IgD-negative memory B cell (primary cell): ENCODE results near the gene SIL1. TPM values are rescaled to one million over a fixed set of nuclear protein-coding genes. Genes with fewer than 3 reads are reported as not detected.
"Not testable (repeated sequence)": the region's sequence is repeated elsewhere in the genome, so short reads cannot be mapped to it uniquely, and the experiment has no call there.

ENCODE experiments used
- H3K27ac Mint-ChIP-seq, 3 donors: one replicate each; pipeline ENCODE4 v1.8.0; 2020 to 2022; ENCODE audit warnings: mild to moderate bottlenecking in 3 of 3, mixed read lengths in 3 of 3, moderate library complexity in 1 of 3
- H3K27me3 Mint-ChIP-seq: one replicate; pipeline ENCODE4 v1.8.0; 2021; ENCODE audit warnings: mixed read lengths
- H3K36me3 Mint-ChIP-seq: one replicate; pipeline ENCODE4 v1.8.0; 2020; ENCODE audit warnings: mild to moderate bottlenecking, mixed read lengths
- H3K4me1 Mint-ChIP-seq, 3 donors: one replicate each; pipeline ENCODE4 v1.8.0; 2020 to 2022; ENCODE audit warnings: mixed read lengths in 3 of 3, mild to moderate bottlenecking in 1 of 3
- H3K4me3 Mint-ChIP-seq, 4 donors: one replicate each; pipeline ENCODE4 v1.8.0; 2020 to 2022; ENCODE audit warnings: mild to moderate bottlenecking in 4 of 4, mixed read lengths in 4 of 4, moderate library complexity in 3 of 4
- H3K9me3 Mint-ChIP-seq, 3 donors: one replicate each; pipeline ENCODE4 v1.8.0; 2020 to 2021; ENCODE audit warnings: mixed read lengths in 3 of 3, mild to moderate bottlenecking in 1 of 3
- polyA plus RNA-seq: library from polyadenylated mRNA; unstranded; fragments of 300-500 nt; fragmentation: Illumina TruSeq; gene quantifications from one replicate; pipeline ENCODE4 v1.2.3, GENCODE V29; 2021

The SIL1 gene
- polyA plus RNA-seq, 1 donor from 2014 or later, result 17.9 TPM

GRCh38 chr5:139188558-139189270 is 9.5 kb downstream of the SIL1 start:
- Mint-ChIP-seq H3K4me3 (no peak overlapping the region), H3K36me3 (peaks cover 2% of the 10 kb centered on the region), H3K9me3 (no peaks in the 10 kb centered on the region), H3K27me3 (no peaks in the 10 kb centered on the region), H3K4me1 (peaks cover 2 to 21% (median 10%) of the 10 kb centered on the region in 3 donors), H3K27ac (no peak overlapping the region)

GRCh38 chr5:139186752-139187326 is 11.3 kb downstream of the SIL1 start:
- Mint-ChIP-seq H3K27me3 (no peaks in the 10 kb centered on the region), H3K27ac (no peak overlapping the region), H3K4me3 (no peak overlapping the region), H3K4me1 (peaks cover 2 to 22% (median 14%) of the 10 kb centered on the region in 3 donors), H3K9me3 (no peaks in the 10 kb centered on the region), H3K36me3 (no peaks in the 10 kb centered on the region)

- Mint-ChIP-seq H3K36me3 (no peaks in the 10 kb centered on the region), H3K4me3 (no peak overlapping the region), H3K9me3 (no peaks in the 10 kb centered on the region), H3K4me1 (peaks cover 5 to 28% (median 14%) of the 10 kb centered on the region in 3 donors), H3K27me3 (no peaks in the 10 kb centered on the region), H3K27ac (no peak overlapping the region)
Observed at GRCh38 chr5:139186261-139186660, 11.9 kb downstream of the SIL1 start.

GRCh38 chr5:139185589-139185988 is 12.6 kb downstream of the SIL1 start:
- peaks cover 5 to 35% (median 15%) of the 10 kb centered on the region in 3 donors for H3K4me1 Mint-ChIP-seq
- H3K27me3 Mint-ChIP-seq, result no peaks in the 10 kb centered on the region
- no peaks in the 10 kb centered on the region for H3K36me3 Mint-ChIP-seq
- H3K9me3 Mint-ChIP-seq, result no peaks in the 10 kb centered on the region
- no peak overlapping the region for H3K27ac Mint-ChIP-seq
- no peak overlapping the region for H3K4me3 Mint-ChIP-seq

- Mint-ChIP-seq H3K4me3 (no peak overlapping the region), H3K36me3 (no peaks in the 10 kb centered on the region), H3K9me3 (no peaks in the 10 kb centered on the region), H3K27me3 (no peaks in the 10 kb centered on the region), H3K4me1 (peaks cover 7 to 44% (median 19%) of the 10 kb centered on the region in 3 donors), H3K27ac (no peak overlapping the region)
Observed at GRCh38 chr5:139183502-139183901, 14.7 kb downstream of the SIL1 start.

GRCh38 chr5:139182528-139183296 is 15.5 kb downstream of the SIL1 start:
- peaks cover 12 to 45% (median 26%) of the 10 kb centered on the region in 3 donors for H3K4me1 Mint-ChIP-seq
- H3K27ac Mint-ChIP-seq, result no peak overlapping the region
- H3K4me3 Mint-ChIP-seq, result peak overlapping the region in 2 of 4 donors; percentile 10 to 62

GRCh38 chr5:139181835-139182452 is 16.2 kb downstream of the SIL1 start:
- no peaks in the 10 kb centered on the region for H3K36me3 Mint-ChIP-seq
- H3K27me3 Mint-ChIP-seq, result no peaks in the 10 kb centered on the region
- H3K4me3 Mint-ChIP-seq, result no peak overlapping the region
- H3K4me1 Mint-ChIP-seq, result peaks cover 12 to 48% (median 30%) of the 10 kb centered on the region in 3 donors
- no peak overlapping the region for H3K27ac Mint-ChIP-seq
- no peaks in the 10 kb centered on the region for H3K9me3 Mint-ChIP-seq

More at GRCh38 chr5:139182528-139183296, 15.5 kb downstream of the SIL1 start:
- no peaks in the 10 kb centered on the region for H3K36me3 Mint-ChIP-seq
- no peaks in the 10 kb centered on the region for H3K9me3 Mint-ChIP-seq
- no peaks in the 10 kb centered on the region for H3K27me3 Mint-ChIP-seq

GRCh38 chr5:139181322-139181730 is 16.8 kb downstream of the SIL1 start:
- H3K4me3 Mint-ChIP-seq, result no peak overlapping the region
- H3K9me3 Mint-ChIP-seq, result no peaks in the 10 kb centered on the region
- no peak overlapping the region for H3K27ac Mint-ChIP-seq
- H3K36me3 Mint-ChIP-seq, result no peaks in the 10 kb centered on the region
- no peaks in the 10 kb centered on the region for H3K27me3 Mint-ChIP-seq
- H3K4me1 Mint-ChIP-seq, result peaks cover 12 to 48% (median 30%) of the 10 kb centered on the region in 3 donors

- peaks cover 12 to 48% (median 28%) of the 10 kb centered on the region in 3 donors for H3K4me1 Mint-ChIP-seq
- H3K27me3 Mint-ChIP-seq, result no peaks in the 10 kb centered on the region
- H3K27ac Mint-ChIP-seq, result no peak overlapping the region
- H3K9me3 Mint-ChIP-seq, result no peaks in the 10 kb centered on the region
- H3K4me3 Mint-ChIP-seq, result no peak overlapping the region
- H3K36me3 Mint-ChIP-seq, result no peaks in the 10 kb centered on the region
Observed at GRCh38 chr5:139180850-139181249, 17.3 kb downstream of the SIL1 start.

GRCh38 chr5:139179778-139180513 is 18.2 kb downstream of the SIL1 start:
- not testable (repeated sequence) for H3K27ac Mint-ChIP-seq, H3K9me3 Mint-ChIP-seq, H3K4me3 Mint-ChIP-seq, H3K27me3 Mint-ChIP-seq, H3K36me3 Mint-ChIP-seq
- peaks cover 12 to 43% (median 27%) of the 10 kb centered on the region in 3 donors for H3K4me1 Mint-ChIP-seq

- H3K27ac Mint-ChIP-seq, result peak overlapping the region in 1 of 3 donors; percentile 71
- peaks cover 0 to 7% (median 0%) of the 10 kb centered on the region in 3 donors for H3K9me3 Mint-ChIP-seq
- H3K27me3 Mint-ChIP-seq, result no peaks in the 10 kb centered on the region
- peak overlapping the region in 1 of 4 donors; percentile 50 for H3K4me3 Mint-ChIP-seq
- H3K36me3 Mint-ChIP-seq, result peaks cover 4% of the 10 kb centered on the region
- H3K4me1 Mint-ChIP-seq, result peaks cover 13 to 45% (median 27%) of the 10 kb centered on the region in 3 donors
Observed at GRCh38 chr5:139178935-139179334, 19.2 kb downstream of the SIL1 start.

GRCh38 chr5:139178589-139178917 is 19.6 kb downstream of the SIL1 start:
- Mint-ChIP-seq H3K4me1 (peaks cover 15 to 47% (median 27%) of the 10 kb centered on the region in 3 donors), H3K36me3 (peaks cover 4% of the 10 kb centered on the region), H3K27me3 (no peaks in the 10 kb centered on the region), H3K9me3 (peaks cover 0 to 7% (median 0%) of the 10 kb centered on the region in 3 donors), H3K4me3 (peak overlapping the region in 2 of 4 donors; percentile 24 to 65), H3K27ac (peak overlapping the region; percentile 10 to 72 (median 71))

- H3K9me3 Mint-ChIP-seq, result peaks cover 0 to 8% (median 0%) of the 10 kb centered on the region in 3 donors
- no peaks in the 10 kb centered on the region for H3K27me3 Mint-ChIP-seq
- peaks cover 4% of the 10 kb centered on the region for H3K36me3 Mint-ChIP-seq
- peaks cover 15 to 47% (median 27%) of the 10 kb centered on the region in 3 donors for H3K4me1 Mint-ChIP-seq
- H3K27ac Mint-ChIP-seq, result peak overlapping the region; percentile 10 to 72 (median 71)
- peak overlapping the region in 2 of 4 donors; percentile 24 to 65 for H3K4me3 Mint-ChIP-seq
Observed at GRCh38 chr5:139177809-139178588, 20.2 kb downstream of the SIL1 start.

- Mint-ChIP-seq H3K4me1 (peaks cover 13 to 41% (median 21%) of the 10 kb centered on the region in 3 donors), H3K27ac (peak overlapping the region in 1 of 3 donors; percentile 53), H3K9me3 (peaks cover 0 to 11% (median 0%) of the 10 kb centered on the region in 3 donors)
- H3K36me3 Mint-ChIP-seq, H3K4me3 Mint-ChIP-seq, H3K27me3 Mint-ChIP-seq: not testable (repeated sequence)
Observed at GRCh38 chr5:139177281-139177680, 20.9 kb downstream of the SIL1 start.
